ENCODE measurements around the gene DNASE1L2. TPM values are rescaled to one million over a fixed set of nuclear protein-coding genes. Genes with fewer than 3 reads are reported as not detected.

The DNASE1L2 gene
- total and polyA plus RNA-seq, 2 of the 8 experiments (the other 6 are each of a cell fraction or from before 2014, with no cell fraction given): 0.35 to 0.97 TPM

- Histone ChIP-seq H4K91ac (replicated peaks; ENCODE audit: insufficient read length, low read length) (no peak overlapping the region), H3K23me2 (ENCODE audit: low read depth, low read length) (peaks cover 14% of the 10 kb centered on the region; the same call in 1 of the 2 replicates), H2BK5ac (ENCODE audit: low read depth, low read length) (no peak overlapping the region), H3K79me1 (ENCODE audit: low read depth, low read length) (peaks cover 10% of the 10 kb centered on the region), H2AK5ac (ENCODE audit: low read depth, low read length) (no peak overlapping the region), H3K4me2 (ENCODE audit: insufficient read depth in 1 of 2, low read depth in 2 of 2, low read length in 2 of 2) (no peak overlapping the region), H3K9ac (replicated peaks in 1 of 4; ENCODE audit: extremely low read depth in 1 of 4, low read depth in 3 of 4, low read length in 3 of 4) (no peak overlapping the region), H3K4me1 (replicated peaks in 1 of 4; ENCODE audit: control insufficient read depth in 3 of 4, insufficient read depth in 4 of 4, low read length in 3 of 4) (peaks cover 0 to 23% (median 12%) of the 10 kb centered on the region in 4 experiments; a peak in 6 of 7 replicates), H3K18ac (ENCODE audit: extremely low read depth, low read length) (no peak overlapping the region), H3K56ac (replicated peaks; ENCODE audit: insufficient read length, low read depth, low read length) (no peak overlapping the region), H3K79me2 (ENCODE audit: control insufficient read depth in 1 of 2, insufficient read depth in 2 of 2, low read length in 2 of 2) (peaks cover 0 to 14% of the 10 kb centered on the region in 2 experiments; a peak in 2 of 4 replicates), H3K27me3 (replicated peaks in 1 of 4; ENCODE audit: control insufficient read depth in 3 of 4, extremely low read depth in 1 of 4, insufficient read depth in 3 of 4, low read length in 3 of 4) (no peaks in the 10 kb centered on the region), H3K36me3 (ENCODE audit: control insufficient read depth in 2 of 4, insufficient read depth in 4 of 4, low read length in 3 of 4) (peaks cover 8 to 42% (median 19%) of the 10 kb centered on the region in 4 experiments; a peak in 6 of 8 replicates), H2BK15ac (ENCODE audit: low read length) (no peak overlapping the region), H4K5ac (ENCODE audit: insufficient read length, low read depth, low read length) (no peak overlapping the region), H2BK20ac (ENCODE audit: low read length) (no peak overlapping the region), H3K27ac (ENCODE audit: low read depth, low read length) (no peak overlapping the region), H4K8ac (ENCODE audit: extremely low read depth, insufficient read depth, low read length) (no peak overlapping the region; the same call in 1 of the 2 replicates), H3K9me3 (ENCODE audit: insufficient read depth in 2 of 2, low read depth in 1 of 2, low read length in 1 of 2) (no peaks in the 10 kb centered on the region), H2AFZ (ENCODE audit: low read length) (no peak overlapping the region), H3K14ac (ENCODE audit: insufficient read length) (no peak overlapping the region), H4K20me1 (replicated peaks in 1 of 2; ENCODE audit: control insufficient read depth in 1 of 2, insufficient read depth in 2 of 2, low read length in 2 of 2) (peaks cover 8 to 31% of the 10 kb centered on the region in 2 experiments), H3K4me3 (ENCODE audit: extremely low read depth in 1 of 4, insufficient read depth in 2 of 4, low read depth in 3 of 4, low read length in 4 of 4) (no peak overlapping the region), H3K23ac (ENCODE audit: insufficient read length) (no peak overlapping the region), H2BK12ac (ENCODE audit: low read depth, low read length) (no peak overlapping the region), H2BK120ac (replicated peaks; ENCODE audit: low read depth, low read length) (no peak overlapping the region), H3K4ac (replicated peaks; ENCODE audit: insufficient read length, low read depth, low read length) (no peak overlapping the region)
- FAIRE-seq: no peak
- ChIA-PET POLR2A (ENCODE audit: partially characterized antibody) (interaction anchor here (0.7 to 15.1 kb wide), 12 partner anchors 11 to 324 kb away, joined by 3 to 156 read pairs (median 8); partner anchors contain the start of genes CASKIN1, E4F1, ECI1 and TRAF7), CTCF (ENCODE audit: partially characterized antibody) (interaction anchor here (0.9 to 2.3 kb wide), 2 partner anchors 9 to 39 kb away, joined by 3 to 6 read pairs; no protein-coding TSS in a partner anchor)
- no peak for DNase-seq (ENCODE audit: low read depth in 1 of 2, low spot score in 2 of 2)
- 98% methylated on average over 20 of the region's 23 CpGs; no CpG with 5 or more reads in 1 of the 2 experiments for WGBS, 2 experiments (ENCODE audit: extremely low coverage in 1 of 2, insufficient coverage in 1 of 2, insufficient read length in 1 of 2, insufficient replicate concordance in 2 of 2, low coverage in 1 of 2, low lambda C conversion rate in 2 of 2, missing lambda C conversion rate in 1 of 2)
- TF ChIP-seq RAD21 (IDR thresholded peaks at IDR 0.05 in 1 of 2, conservative IDR thresholded peaks at IDR 0.05 in 1 of 2; ENCODE audit: low read depth in 2 of 2, low read length in 2 of 2): no peak
- no peak for TF ChIP-seq HDAC6 (IDR thresholded peaks at IDR 0.05; ENCODE audit: low read depth, low read length)
- no peak for TF ChIP-seq KDM5A (IDR thresholded peaks at IDR 0.05; ENCODE audit: low read length)
- no peak for TF ChIP-seq CEBPB (IDR thresholded peaks at IDR 0.05; ENCODE audit: low read depth, low read length)
- TF ChIP-seq CBX8 (IDR thresholded peaks at IDR 0.05; ENCODE audit: borderline replicate concordance, low read depth, low read length): no peak
- TF ChIP-seq SIX5 (IDR thresholded peaks at IDR 0.05; ENCODE audit: low read depth, low read length): no peak
- TF ChIP-seq SIN3A (conservative IDR thresholded peaks at IDR 0.05 in 1 of 2, IDR thresholded peaks at IDR 0.05 in 1 of 2; ENCODE audit: low read depth in 1 of 2, low read length in 2 of 2): no peak
- no peak for TF ChIP-seq TCF12 (IDR thresholded peaks at IDR 0.05; ENCODE audit: low read depth, low read length)
- no peak for TF ChIP-seq ATF3 (IDR thresholded peaks at IDR 0.05; ENCODE audit: insufficient read depth, low read depth, low read length)
- TF ChIP-seq NANOG (IDR thresholded peaks at IDR 0.05; ENCODE audit: insufficient read depth, low read depth, low read length, poor library complexity, severe bottlenecking): no peak
Observed at GRCh38 chr16:2208308-2208707, 27.9 kb upstream of the DNASE1L2 start.

All from H1 (cell line).